GM12865 (cell line): ENCODE data around the gene BEST4.

Experiments used
- DNase-seq: peaks from one replicate; pipeline ENCODE4 v3.0.0; 2010; ENCODE audit warnings: low read depth
- H3K4me3 ChIP-seq: 2 replicates; pipeline ENCODE4 v1.5.1; 2011; ENCODE audit warnings: mild to moderate bottlenecking, low read depth, low read length, control low read depth
- TF ChIP-seq, protein P1 (sequence below): IDR thresholded peaks from 2 replicates; pipeline ENCODE4 v1.5.1; 2011; ENCODE audit warnings: low read length, control low read depth, low read depth, inconsistent platforms; ENCODE audit not compliant: insufficient read depth; ENCODE audit errors: missing control alignments

The BEST4 gene

DNA sequence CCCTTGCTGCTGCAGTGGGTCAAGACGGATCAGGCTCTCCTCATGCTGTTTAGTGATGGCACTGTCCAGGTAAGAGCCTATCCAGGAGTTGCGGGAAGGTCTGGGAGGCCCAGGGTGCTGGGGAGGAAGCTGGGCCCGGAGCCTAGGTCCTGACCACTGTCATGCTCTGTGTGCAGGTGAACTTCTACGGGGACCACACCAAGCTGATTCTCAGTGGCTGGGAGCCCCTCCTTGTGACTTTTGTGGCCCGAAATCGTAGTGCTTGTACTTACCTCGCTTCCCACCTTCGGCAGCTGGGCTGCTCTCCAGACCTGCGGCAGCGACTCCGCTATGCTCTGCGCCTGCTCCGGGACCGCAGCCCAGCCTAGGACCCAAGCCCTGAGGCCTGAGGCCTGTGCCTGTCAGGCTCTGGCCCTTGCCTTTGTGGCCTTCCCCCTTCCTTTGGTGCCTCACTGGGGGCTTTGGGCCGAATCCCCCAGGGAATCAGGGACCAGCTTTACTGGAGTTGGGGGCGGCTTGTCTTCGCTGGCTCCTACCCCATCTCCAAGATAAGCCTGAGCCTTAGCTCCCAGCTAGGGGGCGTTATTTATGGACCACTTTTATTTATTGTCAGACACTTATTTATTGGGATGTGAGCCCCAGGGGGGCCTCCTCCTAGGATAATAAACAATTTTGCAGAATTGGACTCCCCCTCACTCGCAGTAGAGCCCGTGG lies 17.5 kb upstream of the BEST4 start:
- no peak overlapping the region for H3K4me3 ChIP-seq
- no peak for DNase-seq
- TF ChIP-seq, protein P1, sequence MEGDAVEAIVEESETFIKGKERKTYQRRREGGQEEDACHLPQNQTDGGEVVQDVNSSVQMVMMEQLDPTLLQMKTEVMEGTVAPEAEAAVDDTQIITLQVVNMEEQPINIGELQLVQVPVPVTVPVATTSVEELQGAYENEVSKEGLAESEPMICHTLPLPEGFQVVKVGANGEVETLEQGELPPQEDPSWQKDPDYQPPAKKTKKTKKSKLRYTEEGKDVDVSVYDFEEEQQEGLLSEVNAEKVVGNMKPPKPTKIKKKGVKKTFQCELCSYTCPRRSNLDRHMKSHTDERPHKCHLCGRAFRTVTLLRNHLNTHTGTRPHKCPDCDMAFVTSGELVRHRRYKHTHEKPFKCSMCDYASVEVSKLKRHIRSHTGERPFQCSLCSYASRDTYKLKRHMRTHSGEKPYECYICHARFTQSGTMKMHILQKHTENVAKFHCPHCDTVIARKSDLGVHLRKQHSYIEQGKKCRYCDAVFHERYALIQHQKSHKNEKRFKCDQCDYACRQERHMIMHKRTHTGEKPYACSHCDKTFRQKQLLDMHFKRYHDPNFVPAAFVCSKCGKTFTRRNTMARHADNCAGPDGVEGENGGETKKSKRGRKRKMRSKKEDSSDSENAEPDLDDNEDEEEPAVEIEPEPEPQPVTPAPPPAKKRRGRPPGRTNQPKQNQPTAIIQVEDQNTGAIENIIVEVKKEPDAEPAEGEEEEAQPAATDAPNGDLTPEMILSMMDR, result no peak

DNA sequence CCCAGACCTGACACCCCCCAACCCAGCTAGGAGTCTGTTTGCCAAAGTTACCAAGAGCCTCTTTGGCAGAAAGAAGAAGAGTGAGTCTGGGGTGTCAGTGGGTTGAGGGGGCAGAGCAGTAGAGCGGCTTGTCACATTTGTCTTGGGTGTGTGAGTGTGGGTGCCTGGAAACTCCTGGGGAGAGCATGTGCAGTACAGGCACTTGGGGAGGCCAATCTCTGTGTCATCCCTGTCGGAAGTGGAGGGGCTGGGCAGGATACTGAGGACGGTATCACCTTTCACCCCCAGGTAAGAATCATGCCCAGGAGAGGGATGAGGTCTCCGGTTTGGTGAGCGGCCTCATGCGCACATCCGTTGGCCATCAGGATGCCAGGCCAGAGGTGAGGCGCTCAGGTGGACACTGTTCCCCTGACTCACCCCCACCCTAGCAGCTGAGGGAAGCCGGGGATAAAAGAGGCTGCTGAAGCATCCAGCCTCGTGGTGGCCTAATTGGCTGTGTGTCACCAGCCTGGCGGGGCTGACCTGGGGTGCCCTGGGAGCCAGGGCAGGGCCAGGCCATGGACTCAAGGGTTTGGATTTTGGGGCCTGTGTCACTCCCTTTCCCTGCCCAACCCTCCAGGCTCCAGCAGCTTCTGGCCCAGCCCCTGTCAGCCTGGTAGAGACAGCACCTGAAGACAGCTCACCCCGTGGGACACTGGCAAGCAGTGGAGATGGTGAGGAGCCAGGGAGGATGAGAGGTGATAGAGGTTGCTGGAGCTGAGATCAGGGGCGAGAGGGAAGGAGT lies 15.5 kb upstream of the BEST4 start:
- H3K4me3 ChIP-seq, result no peak overlapping the region
- TF ChIP-seq, protein P1, result no peak
- DNase-seq, result no peak

DNA sequence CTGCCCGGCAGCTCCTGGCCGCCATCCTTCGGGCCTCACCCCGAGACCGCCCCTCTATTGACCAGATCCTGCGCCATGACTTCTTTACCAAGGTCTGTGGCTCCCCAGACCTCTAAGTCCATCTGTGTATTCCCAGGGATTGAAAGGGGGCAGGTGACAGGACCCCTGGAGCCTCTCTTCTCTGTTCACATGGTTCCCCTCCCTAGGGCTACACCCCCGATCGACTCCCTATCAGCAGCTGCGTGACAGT lies 15.0 kb upstream of the BEST4 start:
- TF ChIP-seq, protein P1, result no peak
- DNase-seq, result no peak

DNA sequence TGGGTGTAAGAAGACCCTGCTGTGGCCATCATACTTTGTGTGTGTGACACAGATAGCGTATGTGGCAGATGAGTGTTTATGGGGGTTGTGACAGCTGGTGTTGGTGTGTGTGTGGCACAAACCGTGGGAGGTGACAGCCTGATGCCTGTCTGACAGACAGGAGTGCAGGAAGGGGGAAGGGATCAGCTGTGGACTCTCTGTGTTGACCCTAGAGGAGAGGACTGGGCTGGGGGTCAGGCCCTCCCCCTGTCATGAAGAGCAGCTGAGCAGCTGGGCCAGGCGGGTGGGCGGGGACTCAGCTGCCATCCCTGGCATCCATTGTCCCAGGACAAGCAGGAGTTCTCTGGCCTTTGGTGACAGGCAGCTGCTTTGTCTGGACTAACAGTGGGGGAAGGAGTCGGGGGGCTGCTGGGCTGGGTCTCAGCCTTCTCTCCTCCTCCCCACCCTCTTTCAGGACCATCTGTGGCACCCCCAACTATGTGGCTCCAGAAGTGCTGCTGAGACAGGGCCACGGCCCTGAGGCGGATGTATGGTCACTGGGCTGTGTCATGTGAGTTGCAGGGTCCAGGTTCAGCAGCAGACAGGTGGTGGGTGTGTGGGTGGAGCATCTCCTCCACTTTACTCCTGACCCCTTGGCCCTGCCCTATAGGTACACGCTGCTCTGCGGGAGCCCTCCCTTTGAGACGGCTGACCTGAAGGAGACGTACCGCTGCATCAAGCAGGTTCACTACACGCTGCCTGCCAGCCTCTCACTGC lies 14.5 kb upstream of the BEST4 start:
- TF ChIP-seq, protein P1, result no peak
- no peak for DNase-seq
- H3K4me3 ChIP-seq, result peak overlapping the region; percentile 91

More for the DNA sequence above, 15.0 kb upstream of the BEST4 start:
- H3K4me3 ChIP-seq, result no peak overlapping the region

DNA sequence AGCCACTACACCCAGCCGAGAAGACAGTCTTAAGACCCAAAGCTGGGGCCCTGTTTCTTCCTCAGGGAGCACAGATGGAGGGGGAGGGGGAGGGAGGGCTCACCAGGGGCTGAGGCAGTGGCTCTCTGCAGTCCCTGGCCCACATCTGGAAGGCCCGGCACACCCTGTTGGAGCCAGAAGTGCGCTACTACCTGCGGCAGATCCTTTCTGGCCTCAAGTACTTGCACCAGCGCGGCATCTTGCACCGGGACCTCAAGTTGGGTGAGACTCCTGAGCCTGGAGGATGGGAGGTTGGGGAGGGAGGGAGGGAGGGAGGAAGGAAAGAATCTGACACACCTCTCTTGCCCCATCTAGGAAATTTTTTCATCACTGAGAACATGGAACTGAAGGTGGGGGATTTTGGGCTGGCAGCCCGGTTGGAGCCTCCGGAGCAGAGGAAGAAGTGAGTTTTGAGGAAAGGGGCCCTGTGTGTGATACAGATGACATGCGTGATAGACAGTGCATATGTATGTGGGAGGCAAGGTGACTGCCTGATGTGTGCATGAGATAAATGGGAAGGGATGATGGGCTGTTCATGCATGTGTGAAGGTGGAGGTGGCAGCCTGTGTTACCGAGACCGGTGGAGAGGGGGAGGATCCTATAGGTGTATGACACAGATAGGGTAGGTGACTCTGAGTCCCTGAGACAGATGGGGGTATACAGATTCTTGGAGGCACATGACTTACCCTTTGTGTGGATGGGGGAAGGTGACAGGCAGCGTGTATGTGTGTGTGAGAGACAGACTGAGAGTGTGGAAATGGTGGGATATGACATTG lies 13.7 kb upstream of the BEST4 start:
- no peak for DNase-seq
- TF ChIP-seq, protein P1, result no peak
- peak overlapping the region; percentile 91 for H3K4me3 ChIP-seq

DNA sequence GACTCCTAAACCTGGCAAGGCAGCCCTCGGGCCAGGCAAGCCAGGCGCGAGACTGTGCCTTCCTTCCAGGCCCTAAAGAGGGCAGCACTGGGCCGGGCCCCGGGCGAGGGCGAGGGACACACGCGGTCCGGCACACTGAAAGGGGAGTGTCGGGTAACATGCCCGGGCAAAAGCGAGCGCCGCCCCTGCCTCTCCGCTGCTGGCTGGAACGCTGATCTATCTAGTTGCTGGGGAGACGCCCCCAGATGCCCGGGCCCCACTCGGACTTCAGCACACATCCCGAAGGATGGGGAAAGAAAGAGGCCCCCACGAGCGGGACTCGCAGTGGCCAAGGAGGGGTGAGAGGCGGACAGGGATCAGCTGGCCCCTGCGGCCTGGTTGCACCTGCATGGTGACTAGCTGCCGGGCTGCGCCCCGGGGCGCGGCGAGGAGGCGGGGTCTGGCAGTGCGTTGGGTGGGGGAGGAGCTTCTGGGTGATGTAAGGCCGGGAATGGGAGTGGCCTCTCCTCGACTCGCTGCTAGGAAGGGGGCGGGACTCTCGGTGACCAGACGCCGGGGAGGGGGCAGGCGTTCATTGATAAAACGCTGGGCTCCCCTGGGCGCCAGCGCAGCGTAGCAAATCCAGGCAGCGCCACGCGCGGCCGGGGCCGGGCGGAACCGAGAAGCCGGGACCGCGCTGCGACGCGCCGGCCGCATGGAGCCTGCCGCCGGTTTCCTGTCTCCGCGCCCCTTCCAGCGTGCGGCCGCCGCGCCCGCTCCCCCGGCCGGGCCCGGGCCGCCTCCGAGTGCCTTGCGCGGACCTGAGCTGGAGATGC lies 12.0 kb upstream of the BEST4 start, which contains the start of gene PLK3:
PLK3 (plus strand) TSS at position 608 of the 815 bp plus-strand sequence; CDS start at position 695, 87 bp downstream.
- DNase-seq, result peak; percentile 99
- TF ChIP-seq, protein P1, result peak; percentile 91
- peak within 1 kb of the TSS; percentile 91 for H3K4me3 ChIP-seq
